Stimulated activated effector memory CD8-positive, alpha-beta T cell treated with anti-CD3 and anti-CD28 coated beads, Interleukin-12 subunit alpha, Interleukin-12 subunit beta, amount 100 ng/mL, for 72 hours (primary cell): Measurements from ENCODE around the gene INMT.
"Not testable (repeated sequence)": the region's sequence is repeated elsewhere in the genome, so short reads cannot be mapped to it uniquely, and the experiment has no call there.

Experiments
- ATAC-seq: fragments of 150-1000 bp; cut with Tn5 transposase; 2 replicates; pipeline ENCODE4 v1.10.0; 2021
- DNase-seq, 2 donors: peaks; one replicate each; pipeline ENCODE4 v3.0.0; 2021 to 2022; ENCODE audit warnings: low spot score in 2 of 2
- H3K27ac Mint-ChIP-seq: one replicate; pipeline ENCODE4 v1.8.0; 2022; ENCODE audit warnings: mild to moderate bottlenecking, mixed read lengths
- H3K36me3 Mint-ChIP-seq: one replicate; pipeline ENCODE4 v1.8.0; 2022; ENCODE audit warnings: mild to moderate bottlenecking, mixed read lengths
- H3K4me1 Mint-ChIP-seq: one replicate; pipeline ENCODE4 v1.8.0; 2022; ENCODE audit warnings: mixed read lengths
- H3K4me3 Mint-ChIP-seq: one replicate; pipeline ENCODE4 v1.8.0; 2022; ENCODE audit warnings: mild to moderate bottlenecking, mixed read lengths
- H3K9me3 Mint-ChIP-seq: one replicate; pipeline ENCODE4 v1.8.0; 2022; ENCODE audit warnings: mixed read lengths

The INMT gene

GRCh38 chr7:30751696-30752273, at the start of gene INMT:
INMT (plus strand) TSS chr7:30752135; CDS start chr7:30752151, 16 bp downstream.
- Mint-ChIP-seq H3K4me3 (no peak within 1 kb of the TSS), H3K4me1 (no peaks in the 10 kb centered on the region), H3K9me3 (no peaks in the 10 kb centered on the region), H3K27ac (no peak within 1 kb of the TSS), H3K36me3 (no peaks in the 10 kb centered on the region)
- no peak for DNase-seq
- no peak for ATAC-seq

DNA sequence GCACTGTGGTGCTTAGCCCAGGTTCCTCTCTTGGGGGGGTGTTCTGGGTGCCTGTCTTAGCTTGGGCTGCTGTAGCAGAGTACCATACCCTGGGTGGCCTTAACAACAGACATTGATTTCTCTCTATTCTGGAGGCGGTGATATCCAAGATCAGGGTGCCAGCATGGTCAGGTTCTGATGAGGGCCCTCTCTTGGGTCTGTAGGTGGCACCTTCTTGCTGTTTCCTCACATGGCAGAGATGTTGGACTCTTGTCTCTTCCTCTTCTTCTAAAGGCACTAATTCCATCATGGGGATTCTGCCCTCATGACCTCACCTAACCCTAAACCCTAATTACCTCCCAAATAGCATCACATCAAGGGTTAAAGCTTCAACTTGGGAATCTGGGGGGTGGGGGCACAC, 49.7 kb upstream of the INMT start:
- no peak for DNase-seq
- no peak overlapping the region for H3K27ac Mint-ChIP-seq
- no peaks in the 10 kb centered on the region for H3K36me3 Mint-ChIP-seq
- no peak overlapping the region for H3K4me3 Mint-ChIP-seq
- no peaks in the 10 kb centered on the region for H3K9me3 Mint-ChIP-seq
- H3K4me1 Mint-ChIP-seq, result peaks cover 12% of the 10 kb centered on the region
- peak; percentile 15 for ATAC-seq

DNA sequence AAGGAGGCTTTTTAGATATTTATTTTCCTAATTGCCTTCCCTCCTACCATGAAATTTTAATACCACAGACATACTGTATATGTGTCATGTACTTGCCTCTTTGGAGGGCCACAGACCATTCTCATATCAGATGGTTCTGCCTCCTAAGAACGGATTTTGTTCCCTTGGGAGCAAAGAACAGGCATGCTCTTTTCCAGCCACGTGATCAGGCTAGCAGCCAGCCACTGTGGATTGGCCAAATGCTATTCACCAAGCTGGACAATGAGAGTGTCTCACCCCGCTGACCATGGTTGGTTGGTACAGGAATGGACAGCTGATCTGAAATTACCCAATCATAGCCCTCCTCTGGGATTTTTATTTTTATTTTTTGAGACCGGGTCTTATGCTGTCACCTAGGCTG, 48.2 kb upstream of the INMT start:
- H3K36me3 Mint-ChIP-seq, result no peaks in the 10 kb centered on the region
- H3K9me3 Mint-ChIP-seq, result no peaks in the 10 kb centered on the region
- DNase-seq (no peak), ATAC-seq (no peak)
- no peak overlapping the region for H3K27ac Mint-ChIP-seq
- H3K4me3 Mint-ChIP-seq, result no peak overlapping the region
- H3K4me1 Mint-ChIP-seq, result peaks cover 5% of the 10 kb centered on the region

DNA sequence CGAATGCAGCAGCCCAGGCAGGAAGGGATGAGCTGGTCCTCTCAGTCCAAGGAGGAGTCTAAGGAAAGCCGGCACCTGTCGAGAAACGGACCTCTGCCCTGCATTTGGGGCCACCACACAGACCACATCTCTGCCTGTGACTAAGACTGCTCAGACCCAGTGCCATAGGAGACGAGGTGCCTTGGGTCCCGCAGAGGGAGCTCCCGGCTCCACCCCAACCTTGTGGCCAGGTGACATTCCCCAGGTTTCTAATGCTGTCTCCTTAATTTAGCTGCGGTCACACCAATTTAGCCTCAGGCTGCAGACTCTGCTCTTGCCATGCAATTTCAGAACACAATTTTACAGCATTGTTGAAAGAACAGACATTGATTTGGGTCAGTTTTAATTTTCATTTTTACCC, 46.9 kb upstream of the INMT start:
- ATAC-seq (no peak), DNase-seq (no peak)
- Mint-ChIP-seq H3K4me1 (peaks cover 5% of the 10 kb centered on the region), H3K36me3 (no peaks in the 10 kb centered on the region), H3K9me3 (no peaks in the 10 kb centered on the region), H3K27ac (no peak overlapping the region), H3K4me3 (no peak overlapping the region)

GRCh38 chr7:30705596-30705995, 46.3 kb upstream of the INMT start:
- no peak overlapping the region for H3K27ac Mint-ChIP-seq
- H3K9me3 Mint-ChIP-seq, result no peaks in the 10 kb centered on the region
- peaks cover 5% of the 10 kb centered on the region for H3K4me1 Mint-ChIP-seq
- H3K36me3 Mint-ChIP-seq, result no peaks in the 10 kb centered on the region
- ATAC-seq (no peak), DNase-seq (no peak)
- H3K4me3 Mint-ChIP-seq, result no peak overlapping the region

DNA sequence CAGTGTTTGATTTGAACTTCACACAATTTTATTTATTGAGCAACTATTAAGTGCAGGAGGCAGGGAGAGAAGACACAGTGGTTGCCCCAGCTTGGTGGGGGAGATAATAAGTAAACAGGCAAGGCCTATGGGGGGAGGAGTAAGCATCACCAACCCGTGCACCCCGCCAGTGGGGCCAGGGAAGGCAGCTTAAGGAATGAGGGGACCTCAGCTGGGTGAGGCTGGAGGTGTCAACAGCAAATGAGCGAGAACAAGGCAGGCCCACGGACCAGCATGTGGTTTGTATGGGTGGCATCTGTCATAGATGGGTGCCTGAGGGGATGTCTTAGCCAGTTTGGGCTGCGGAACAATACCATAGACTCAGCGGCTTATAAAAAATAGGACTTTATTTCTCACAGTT, 45.6 kb upstream of the INMT start:
- DNase-seq (no peak), ATAC-seq (no peak)
- no peaks in the 10 kb centered on the region for H3K36me3 Mint-ChIP-seq
- peaks cover 5% of the 10 kb centered on the region for H3K4me1 Mint-ChIP-seq
- H3K4me3 Mint-ChIP-seq, result no peak overlapping the region
- no peak overlapping the region for H3K27ac Mint-ChIP-seq
- H3K9me3 Mint-ChIP-seq, result no peaks in the 10 kb centered on the region

DNA sequence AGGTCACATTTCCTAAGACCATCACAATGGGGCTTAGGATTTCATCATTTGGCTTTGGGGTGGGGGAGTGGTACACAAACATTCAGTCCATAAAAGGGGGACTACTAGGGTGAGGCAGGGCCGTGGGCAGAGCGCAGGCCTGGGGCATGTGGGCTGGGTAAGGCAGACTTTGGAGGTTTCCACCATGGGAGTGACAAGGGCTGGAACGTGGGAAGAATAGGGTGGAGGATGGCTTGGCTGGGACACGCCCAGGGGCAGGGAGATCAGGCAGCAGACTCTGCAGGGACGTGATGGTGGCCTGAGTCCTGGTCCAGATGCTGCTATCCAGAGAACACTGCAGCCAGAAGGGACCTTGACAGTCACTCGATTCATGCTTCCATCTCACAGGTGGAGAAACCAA, 45.0 kb upstream of the INMT start:
- Mint-ChIP-seq H3K9me3 (no peaks in the 10 kb centered on the region), H3K36me3 (no peaks in the 10 kb centered on the region), H3K4me3 (no peak overlapping the region), H3K4me1 (no peaks in the 10 kb centered on the region), H3K27ac (peak overlapping the region; percentile 4)
- ATAC-seq (no peak), DNase-seq (no peak)

- no peaks in the 10 kb centered on the region for H3K9me3 Mint-ChIP-seq
- DNase-seq, result no peak
- no peak for ATAC-seq
- H3K4me1 Mint-ChIP-seq, result no peaks in the 10 kb centered on the region
- H3K27ac Mint-ChIP-seq, result peak overlapping the region; percentile 4
- no peak overlapping the region for H3K4me3 Mint-ChIP-seq
- H3K36me3 Mint-ChIP-seq, result no peaks in the 10 kb centered on the region
Measured at GRCh38 chr7:30707391-30708357, 44.3 kb upstream of the INMT start.

- no peaks in the 10 kb centered on the region for H3K9me3 Mint-ChIP-seq
- H3K27ac Mint-ChIP-seq, result no peak overlapping the region
- DNase-seq, result no peak
- no peak for ATAC-seq
- no peaks in the 10 kb centered on the region for H3K36me3 Mint-ChIP-seq
- H3K4me3 Mint-ChIP-seq, result no peak overlapping the region
- H3K4me1 Mint-ChIP-seq, result no peaks in the 10 kb centered on the region
Measured at GRCh38 chr7:30708412-30708811, 43.5 kb upstream of the INMT start.

GRCh38 chr7:30708983-30709382, 43.0 kb upstream of the INMT start:
- no peaks in the 10 kb centered on the region for H3K9me3 Mint-ChIP-seq
- ATAC-seq (no peak), DNase-seq (no peak)
- H3K36me3 Mint-ChIP-seq, result no peaks in the 10 kb centered on the region
- H3K4me1 Mint-ChIP-seq, result no peaks in the 10 kb centered on the region
- no peak overlapping the region for H3K4me3 Mint-ChIP-seq
- H3K27ac Mint-ChIP-seq, result no peak overlapping the region

- no peak overlapping the region for H3K27ac Mint-ChIP-seq
- H3K4me3 Mint-ChIP-seq, result no peak overlapping the region
- H3K36me3 Mint-ChIP-seq, result no peaks in the 10 kb centered on the region
- H3K9me3 Mint-ChIP-seq, result no peaks in the 10 kb centered on the region
- ATAC-seq (no peak), DNase-seq (no peak)
- no peaks in the 10 kb centered on the region for H3K4me1 Mint-ChIP-seq
Measured at GRCh38 chr7:30709549-30709948, 42.4 kb upstream of the INMT start.

GRCh38 chr7:30710669-30711068, 41.3 kb upstream of the INMT start:
- no peaks in the 10 kb centered on the region for H3K4me1 Mint-ChIP-seq
- ATAC-seq, result no peak
- H3K4me3 Mint-ChIP-seq, result no peak overlapping the region
- H3K9me3 Mint-ChIP-seq, result no peaks in the 10 kb centered on the region
- no peaks in the 10 kb centered on the region for H3K36me3 Mint-ChIP-seq
- DNase-seq, result no peak
- H3K27ac Mint-ChIP-seq, result no peak overlapping the region

DNA sequence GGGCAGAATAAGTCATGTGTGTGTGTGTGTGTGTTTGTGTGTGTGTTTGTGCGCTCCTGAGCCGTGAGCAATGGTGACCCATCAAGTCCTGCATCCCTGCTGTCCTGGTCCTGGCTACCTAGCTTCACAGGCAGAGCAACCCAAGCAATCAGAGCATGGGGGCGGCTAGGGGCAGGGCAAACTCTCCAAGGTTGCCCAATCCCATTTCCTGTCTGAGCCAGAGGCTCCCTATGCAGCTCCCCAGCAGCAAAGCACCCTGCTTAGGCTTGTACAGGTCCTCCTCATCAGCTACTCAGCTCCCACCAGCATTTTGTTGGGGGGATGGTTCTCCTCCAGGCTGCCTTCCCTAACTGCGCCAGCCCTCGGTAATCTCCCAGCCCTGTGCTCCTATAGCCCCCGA, 38.5 kb upstream of the INMT start:
- DNase-seq, result no peak
- Mint-ChIP-seq H3K4me3 (no peak overlapping the region), H3K27ac (no peak overlapping the region), H3K9me3 (peaks cover 6% of the 10 kb centered on the region), H3K36me3 (no peaks in the 10 kb centered on the region), H3K4me1 (no peaks in the 10 kb centered on the region)
- no peak for ATAC-seq

DNA sequence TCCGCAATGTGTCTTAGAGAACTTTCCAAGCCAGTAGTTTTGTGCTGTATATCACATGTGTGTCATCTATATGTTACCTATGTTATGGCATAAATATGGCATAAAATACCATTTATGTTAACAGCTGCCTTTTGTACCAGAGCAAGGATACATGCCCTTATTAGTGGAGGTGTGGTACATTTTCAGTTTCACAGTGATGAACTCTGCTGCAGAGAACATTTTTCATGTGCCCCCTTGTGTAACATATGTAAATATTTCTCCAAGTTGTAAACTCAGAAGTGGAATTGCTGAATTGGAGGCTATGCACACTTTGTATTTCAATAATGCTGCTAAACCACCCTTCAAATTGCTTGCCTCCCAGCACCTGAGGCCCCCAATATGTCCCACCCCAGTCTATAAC, 37.8 kb upstream of the INMT start:
- DNase-seq (no peak), ATAC-seq (no peak)
- Mint-ChIP-seq H3K9me3 (peaks cover 6% of the 10 kb centered on the region), H3K27ac (no peak overlapping the region), H3K4me3 (no peak overlapping the region), H3K4me1 (no peaks in the 10 kb centered on the region), H3K36me3 (no peaks in the 10 kb centered on the region)

DNA sequence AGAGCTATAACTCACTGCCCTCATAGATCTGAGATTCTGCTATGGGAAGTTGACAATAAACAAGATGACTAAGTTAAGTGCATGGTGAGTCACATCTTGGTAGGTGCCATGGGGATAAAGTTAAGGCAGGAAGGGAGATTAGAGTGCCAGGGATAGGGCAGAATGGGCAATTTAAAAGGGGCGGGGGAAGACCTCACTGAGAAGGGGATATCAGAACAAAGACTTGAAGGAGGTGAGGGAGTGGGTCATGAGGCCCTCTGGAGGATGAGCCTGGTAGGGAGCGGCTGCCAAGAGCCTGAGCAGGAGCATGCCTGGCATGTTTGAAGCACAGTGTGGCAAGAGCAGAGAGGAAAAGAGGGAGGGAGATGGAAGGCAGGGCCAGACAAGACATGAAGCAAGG, 34.8 kb upstream of the INMT start:
- Mint-ChIP-seq H3K4me3 (no peak overlapping the region), H3K27ac (no peak overlapping the region), H3K4me1 (no peaks in the 10 kb centered on the region), H3K9me3 (peaks cover 14% of the 10 kb centered on the region), H3K36me3 (no peaks in the 10 kb centered on the region)
- ATAC-seq (no peak), DNase-seq (no peak)

GRCh38 chr7:30719434-30719833, 32.5 kb upstream of the INMT start:
- H3K4me1 Mint-ChIP-seq, ATAC-seq, DNase-seq, H3K4me3 Mint-ChIP-seq, H3K27ac Mint-ChIP-seq, H3K36me3 Mint-ChIP-seq: not testable (repeated sequence)
- H3K9me3 Mint-ChIP-seq, result peaks cover 14% of the 10 kb centered on the region
